DMS153 treated with DMSO at 0.1 percent for 48 hours (cell line): Measurements from ENCODE around the gene SEPHS1.
"Not testable (repeated sequence)": the region's sequence is repeated elsewhere in the genome, so short reads cannot be mapped to it uniquely, and the experiment has no call there.

Experiments
- DNase-seq: peaks from one replicate; lab custom pipeline; 2025; ENCODE audit not compliant: unreplicated experiment; lab: John Stamatoyannopoulos, UW

SEPHS1 gene

GRCh38 chr10:13348216-13349017, at the start of gene SEPHS1:
Gene SEPHS1 (minus strand): TSS chr10:13348293. CDS start chr10:13344950, 3,343 bp downstream.
- peak; percentile 18 for DNase-seq

- DNase-seq: no peak
Measured at GRCh38 chr10:13397052-13397451, 49.0 kb upstream of the SEPHS1 start.

GRCh38 chr10:13396369-13396768, 48.3 kb upstream of the SEPHS1 start:
- no peak for DNase-seq

GRCh38 chr10:13395540-13395939, 47.4 kb upstream of the SEPHS1 start:
- no peak for DNase-seq

- DNase-seq: no peak
Measured at GRCh38 chr10:13393640-13394039, 45.5 kb upstream of the SEPHS1 start.

GRCh38 chr10:13392701-13393100, 44.6 kb upstream of the SEPHS1 start:
- no peak for DNase-seq

GRCh38 chr10:13390604-13391522, 42.8 kb upstream of the SEPHS1 start:
- DNase-seq: no peak

GRCh38 chr10:13388478-13389230, 40.6 kb upstream of the SEPHS1 start:
- no peak for DNase-seq

- DNase-seq: no peak
Measured at GRCh38 chr10:13386021-13386420, 37.9 kb upstream of the SEPHS1 start.

GRCh38 chr10:13383399-13383761, 35.3 kb upstream of the SEPHS1 start:
- no peak for DNase-seq

- DNase-seq: no peak
Measured at GRCh38 chr10:13382703-13383398, 34.8 kb upstream of the SEPHS1 start.

GRCh38 chr10:13379061-13379460, 31.0 kb upstream of the SEPHS1 start:
- not testable (repeated sequence) for DNase-seq

GRCh38 chr10:13376746-13377145, 28.7 kb upstream of the SEPHS1 start:
- no peak for DNase-seq

GRCh38 chr10:13376297-13376696, 28.2 kb upstream of the SEPHS1 start:
- no peak for DNase-seq

- no peak for DNase-seq
Measured at GRCh38 chr10:13375791-13376190, 27.7 kb upstream of the SEPHS1 start.

GRCh38 chr10:13373644-13374043, 25.6 kb upstream of the SEPHS1 start:
- no peak for DNase-seq

- no peak for DNase-seq
Measured at GRCh38 chr10:13372524-13372923, 24.4 kb upstream of the SEPHS1 start.

- peak; percentile 20 for DNase-seq
Measured at GRCh38 chr10:13371897-13372470, 23.9 kb upstream of the SEPHS1 start.

GRCh38 chr10:13366891-13367290, 18.8 kb upstream of the SEPHS1 start:
- no peak for DNase-seq

GRCh38 chr10:13365831-13366230, 17.7 kb upstream of the SEPHS1 start:
- DNase-seq: no peak
